HUES6 (cell line): ENCODE results near the gene DCAF5.

ENCODE experiments used
- H3K27ac ChIP-seq: 2 replicates; pipeline ENCODE4 v1.7.0; 2013; ENCODE audit warnings: low read depth, mild to moderate bottlenecking, low read length, inconsistent platforms
- H3K27me3 ChIP-seq: 2 replicates; pipeline ENCODE4 v1.6.1; 2013; ENCODE audit warnings: low read length; ENCODE audit not compliant: control insufficient read depth, insufficient read depth
- H3K36me3 ChIP-seq: 2 replicates; pipeline ENCODE4 v1.6.1; 2013; ENCODE audit warnings: low read length; ENCODE audit not compliant: control insufficient read depth, insufficient read depth
- H3K4me1 ChIP-seq: 2 replicates; pipeline ENCODE4 v1.6.1; 2013; ENCODE audit warnings: low read length; ENCODE audit not compliant: control insufficient read depth, insufficient read depth
- H3K4me3 ChIP-seq: 2 replicates; pipeline ENCODE4 v1.5.1; 2013; ENCODE audit warnings: low read depth, low read length
- H3K9ac ChIP-seq: one replicate; pipeline ENCODE4 v1.6.1; 2013; ENCODE audit warnings: mild to moderate bottlenecking, low read length
- H3K9me3 ChIP-seq: 2 replicates; pipeline ENCODE4 v1.6.1; 2013; ENCODE audit warnings: low read depth, low read length; ENCODE audit not compliant: control insufficient read depth, insufficient read depth

Gene DCAF5

GRCh38 chr14:69052181-69052601 is 100.7 kb downstream of the DCAF5 start:
- Histone ChIP-seq H3K9ac (no peak overlapping the region), H3K27ac (no peak overlapping the region), H3K9me3 (no peaks in the 10 kb centered on the region), H3K27me3 (no peaks in the 10 kb centered on the region), H3K36me3 (peaks cover 19% of the 10 kb centered on the region), H3K4me1 (peaks cover 45% of the 10 kb centered on the region), H3K4me3 (no peak overlapping the region)

GRCh38 chr14:69050240-69051184 is 102.4 kb downstream of the DCAF5 start:
- peaks cover 43% of the 10 kb centered on the region for H3K4me1 ChIP-seq
- no peak overlapping the region for H3K4me3 ChIP-seq
- H3K27ac ChIP-seq, result no peak overlapping the region
- no peak overlapping the region for H3K9ac ChIP-seq
- no peaks in the 10 kb centered on the region for H3K27me3 ChIP-seq
- H3K36me3 ChIP-seq, result peaks cover 18% of the 10 kb centered on the region
- no peaks in the 10 kb centered on the region for H3K9me3 ChIP-seq

- no peak overlapping the region for H3K4me3 ChIP-seq
- H3K9ac ChIP-seq, result no peak overlapping the region
- peaks cover 52% of the 10 kb centered on the region for H3K4me1 ChIP-seq
- peaks cover 9% of the 10 kb centered on the region for H3K36me3 ChIP-seq
- H3K27me3 ChIP-seq, result no peaks in the 10 kb centered on the region
- no peaks in the 10 kb centered on the region for H3K9me3 ChIP-seq
- no peak overlapping the region for H3K27ac ChIP-seq
Observed at GRCh38 chr14:69049675-69050074, 103.2 kb downstream of the DCAF5 start.

GRCh38 chr14:69048456-69048855 is 104.5 kb downstream of the DCAF5 start:
- H3K4me3 ChIP-seq, result no peak overlapping the region
- no peaks in the 10 kb centered on the region for H3K36me3 ChIP-seq
- H3K4me1 ChIP-seq, result peaks cover 64% of the 10 kb centered on the region
- H3K27me3 ChIP-seq, result no peaks in the 10 kb centered on the region
- H3K27ac ChIP-seq, result no peak overlapping the region
- no peaks in the 10 kb centered on the region for H3K9me3 ChIP-seq
- H3K9ac ChIP-seq, result no peak overlapping the region

- Histone ChIP-seq H3K27me3 (no peaks in the 10 kb centered on the region), H3K4me3 (no peak overlapping the region), H3K27ac (no peak overlapping the region), H3K36me3 (no peaks in the 10 kb centered on the region), H3K4me1 (peaks cover 69% of the 10 kb centered on the region), H3K9me3 (no peaks in the 10 kb centered on the region), H3K9ac (no peak overlapping the region)
Observed at GRCh38 chr14:69047255-69047654, 105.7 kb downstream of the DCAF5 start.

GRCh38 chr14:69046476-69046860 is 106.5 kb downstream of the DCAF5 start:
- Histone ChIP-seq H3K36me3 (no peaks in the 10 kb centered on the region), H3K27ac (no peak overlapping the region), H3K27me3 (no peaks in the 10 kb centered on the region), H3K4me1 (peaks cover 61% of the 10 kb centered on the region), H3K9me3 (no peaks in the 10 kb centered on the region), H3K4me3 (no peak overlapping the region), H3K9ac (no peak overlapping the region)

- no peak overlapping the region for H3K9ac ChIP-seq
- no peaks in the 10 kb centered on the region for H3K27me3 ChIP-seq
- H3K4me3 ChIP-seq, result no peak overlapping the region
- H3K36me3 ChIP-seq, result no peaks in the 10 kb centered on the region
- H3K9me3 ChIP-seq, result no peaks in the 10 kb centered on the region
- H3K27ac ChIP-seq, result no peak overlapping the region
- peaks cover 56% of the 10 kb centered on the region for H3K4me1 ChIP-seq
Observed at GRCh38 chr14:69045857-69046475, 107.0 kb downstream of the DCAF5 start.

- Histone ChIP-seq H3K4me1 (peaks cover 47% of the 10 kb centered on the region), H3K27ac (no peak overlapping the region), H3K9me3 (no peaks in the 10 kb centered on the region), H3K4me3 (no peak overlapping the region), H3K36me3 (no peaks in the 10 kb centered on the region), H3K27me3 (no peaks in the 10 kb centered on the region), H3K9ac (no peak overlapping the region)
Observed at GRCh38 chr14:69044965-69045555, 107.9 kb downstream of the DCAF5 start.

GRCh38 chr14:69044296-69044695 is 108.6 kb downstream of the DCAF5 start:
- Histone ChIP-seq H3K4me1 (peaks cover 45% of the 10 kb centered on the region), H3K4me3 (no peak overlapping the region), H3K9me3 (no peaks in the 10 kb centered on the region), H3K9ac (no peak overlapping the region), H3K27ac (no peak overlapping the region), H3K27me3 (no peaks in the 10 kb centered on the region), H3K36me3 (no peaks in the 10 kb centered on the region)

- no peaks in the 10 kb centered on the region for H3K9me3 ChIP-seq
Observed at GRCh38 chr14:69043596-69044260, 109.2 kb downstream of the DCAF5 start.

More at GRCh38 chr14:69043596-69044260, 109.2 kb downstream of the DCAF5 start:
- Histone ChIP-seq H3K27me3 (no peaks in the 10 kb centered on the region), H3K27ac (no peak overlapping the region), H3K36me3 (no peaks in the 10 kb centered on the region), H3K4me1 (peaks cover 50% of the 10 kb centered on the region), H3K9ac (no peak overlapping the region), H3K4me3 (no peak overlapping the region)
